ENCODE measurements around the gene IL20RA. TPM values are rescaled to one million over a fixed set of nuclear protein-coding genes. Genes with fewer than 3 reads are reported as not detected.

The IL20RA gene
- total and polyA plus RNA-seq, 2 donors (not counting 3 experiments of a cell fraction or from before 2014, with no cell fraction given), result not detected

DNA sequence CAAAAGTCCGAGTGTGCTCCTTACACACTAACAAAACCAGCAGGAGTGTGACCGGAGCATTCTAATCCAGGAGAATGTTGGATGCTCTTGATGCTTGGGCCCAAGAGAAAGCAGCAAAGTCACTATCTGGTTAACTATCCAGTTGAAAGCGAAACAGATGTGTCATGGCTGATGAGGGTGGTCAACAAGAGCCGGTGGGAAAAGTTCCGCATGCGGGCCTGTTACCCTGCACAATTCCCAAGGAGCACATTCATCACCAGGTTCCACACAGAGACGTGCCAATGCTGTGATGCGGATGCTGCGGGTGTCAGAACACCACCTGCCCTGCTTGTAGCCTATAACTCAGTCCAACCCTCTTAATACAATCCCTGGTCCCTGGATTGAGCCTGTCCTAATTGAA lies 38.7 kb downstream of the IL20RA start:
- Histone ChIP-seq H3K9ac (replicated peaks; ENCODE audit: extremely low read depth, insufficient read depth, low read length) (no peak overlapping the region), H3K4me2 (ENCODE audit: insufficient read depth, low read length) (no peak overlapping the region), H3K27me3 (ENCODE audit: control insufficient read depth in 2 of 2, insufficient read depth in 2 of 2, low read length in 2 of 2) (peaks cover 0 to 3% of the 10 kb centered on the region in 2 experiments), H3K9me3 (replicated peaks; ENCODE audit: control insufficient read depth, insufficient read depth, low read length) (no peaks in the 10 kb centered on the region), H4K20me1 (replicated peaks; ENCODE audit: control insufficient read depth, extremely low read depth, insufficient read depth, low read length) (no peaks in the 10 kb centered on the region), H3K4me1 (ENCODE audit: control insufficient read depth, extremely low read depth, insufficient read depth, low read length) (peaks cover 5% of the 10 kb centered on the region), H2AFZ (ENCODE audit: low read depth, low read length) (no peak overlapping the region), H3K36me3 (ENCODE audit: control insufficient read depth in 2 of 2, extremely low read depth in 1 of 2, insufficient read depth in 2 of 2, low read length in 2 of 2) (no peaks in the 10 kb centered on the region), H3K4me3 (replicated peaks in 1 of 3; ENCODE audit: insufficient read depth in 1 of 3, low read depth in 1 of 3, low read length in 3 of 3) (no peak overlapping the region), H3K27ac (ENCODE audit: insufficient read depth, low read depth, low read length) (no peak overlapping the region), H3K9me1 (replicated peaks; ENCODE audit: control insufficient read depth, extremely low read depth, insufficient read depth, low read length) (no peaks in the 10 kb centered on the region), H3K79me2 (ENCODE audit: control insufficient read depth, insufficient read depth, low read length) (no peaks in the 10 kb centered on the region)
- ChIA-PET POLR2A (no interaction called here), CTCF (no interaction called here)
- FAIRE-seq (no peak), DNase-seq (ENCODE audit: low read depth, low spot score) (no peak)
- intact Hi-C loops (cut with micrococcal nuclease), result no loop called here
- TF ChIP-seq EZH2 (IDR thresholded peaks at IDR 0.05; ENCODE audit: borderline replicate concordance, low read depth, low read length, severe bottlenecking), result no peak
- TF ChIP-seq FOS (IDR thresholded peaks at IDR 0.05; ENCODE audit: borderline replicate concordance, insufficient read depth, low read length), result no peak
- TF ChIP-seq JUN (IDR thresholded peaks at IDR 0.05; ENCODE audit: borderline replicate concordance, insufficient read depth, insufficient read length, low read depth), result no peak
- no peak for TF ChIP-seq POLR2A (IDR thresholded peaks at IDR 0.05; ENCODE audit: low read depth, low read length)
- TF ChIP-seq, protein P1, sequence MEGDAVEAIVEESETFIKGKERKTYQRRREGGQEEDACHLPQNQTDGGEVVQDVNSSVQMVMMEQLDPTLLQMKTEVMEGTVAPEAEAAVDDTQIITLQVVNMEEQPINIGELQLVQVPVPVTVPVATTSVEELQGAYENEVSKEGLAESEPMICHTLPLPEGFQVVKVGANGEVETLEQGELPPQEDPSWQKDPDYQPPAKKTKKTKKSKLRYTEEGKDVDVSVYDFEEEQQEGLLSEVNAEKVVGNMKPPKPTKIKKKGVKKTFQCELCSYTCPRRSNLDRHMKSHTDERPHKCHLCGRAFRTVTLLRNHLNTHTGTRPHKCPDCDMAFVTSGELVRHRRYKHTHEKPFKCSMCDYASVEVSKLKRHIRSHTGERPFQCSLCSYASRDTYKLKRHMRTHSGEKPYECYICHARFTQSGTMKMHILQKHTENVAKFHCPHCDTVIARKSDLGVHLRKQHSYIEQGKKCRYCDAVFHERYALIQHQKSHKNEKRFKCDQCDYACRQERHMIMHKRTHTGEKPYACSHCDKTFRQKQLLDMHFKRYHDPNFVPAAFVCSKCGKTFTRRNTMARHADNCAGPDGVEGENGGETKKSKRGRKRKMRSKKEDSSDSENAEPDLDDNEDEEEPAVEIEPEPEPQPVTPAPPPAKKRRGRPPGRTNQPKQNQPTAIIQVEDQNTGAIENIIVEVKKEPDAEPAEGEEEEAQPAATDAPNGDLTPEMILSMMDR (IDR thresholded peaks at IDR 0.05; ENCODE audit: extremely low read depth in 1 of 2, insufficient read depth in 1 of 2, low read depth in 1 of 2, low read length in 2 of 2), result no peak
- no peak for TF ChIP-seq GATA2 (IDR thresholded peaks at IDR 0.05; ENCODE audit: insufficient read depth, insufficient read length, low read depth, low read length)
- no peak for TF ChIP-seq POLR2AphosphoS5 (IDR thresholded peaks at IDR 0.05; ENCODE audit: insufficient read depth, low read depth, low read length)
- TF ChIP-seq MYC (IDR thresholded peaks at IDR 0.05; ENCODE audit: low read depth, low read length), result no peak
- TF ChIP-seq, protein P2, sequence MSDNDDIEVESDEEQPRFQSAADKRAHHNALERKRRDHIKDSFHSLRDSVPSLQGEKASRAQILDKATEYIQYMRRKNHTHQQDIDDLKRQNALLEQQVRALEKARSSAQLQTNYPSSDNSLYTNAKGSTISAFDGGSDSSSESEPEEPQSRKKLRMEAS (IDR thresholded peaks at IDR 0.05; ENCODE audit: insufficient read depth, insufficient read length), result no peak
- no TSS peak for BruUV-seq (replicated peaks)
- dilution Hi-C loops (cut with MboI; ENCODE audit: extremely low pct_ligation_motif_present, low sequenced_read_pairs), result no loop called here

Data from endothelial cell of umbilical vein (primary cell).